Left lung (tissue), 14 donors: ENCODE results near the gene PDE4A. TPM values are rescaled to one million over a fixed set of nuclear protein-coding genes. Genes with fewer than 3 reads are reported as not detected.
"Not testable (repeated sequence)": the region's sequence is repeated elsewhere in the genome, so short reads cannot be mapped to it uniquely, and the experiment has no call there.

Experiments used
- ATAC-seq: fragments of 200-7000 bp; cut with Tn5 transposase; one replicate; pipeline ENCODE4 v1.9.1; 2020; ENCODE audit warnings: moderate library complexity
- DNase-seq, 4 donors: peaks; one replicate each; pipeline ENCODE4 v3.0.0-alpha.2; 2013 to 2020
- H3K27ac ChIP-seq, 2 donors: fragments of 200-600 bp; sonication (generic) in 1 of 2; one replicate each; pipeline versions ENCODE4 v1.5.0 to v1.8.0; 2020 to 2021
- H3K27me3 ChIP-seq, 2 donors: fragments of 200-600 bp; sonication (generic) in 1 of 2; one replicate each; pipeline versions ENCODE4 v1.5.0 to v1.8.0; 2020 to 2021
- H3K36me3 ChIP-seq, 2 donors: fragments of 200-600 bp; sonication (generic) in 1 of 2; one replicate each; pipeline versions ENCODE4 v1.5.0 to v1.8.0; 2020 to 2021
- H3K4me1 ChIP-seq, 2 donors: fragments of 200-600 bp; one replicate each; pipeline ENCODE4 v1.8.0; 2021
- H3K4me3 ChIP-seq, 2 donors: fragments of 200-600 bp; sonication (generic) in 1 of 2; one replicate each; pipeline versions ENCODE4 v1.5.0 to v1.8.0; 2020 to 2021; ENCODE audit warnings: mild to moderate bottlenecking in 1 of 2
- H3K9me3 ChIP-seq, 2 donors: fragments of 200-600 bp; sonication (generic) in 1 of 2; one replicate each; pipeline versions ENCODE4 v1.5.0 to v1.8.0; 2020 to 2021
- intact Hi-C, 2 donors: fragments of 100-400 bp; cut with DNase I; formaldehyde crosslinking; loops; one replicate each; pipeline versions ENCODE4 v1.11.2 to v1.14.2; 2022
- long read RNA-seq, 12 donors: library from polyadenylated mRNA in 2 of 12; unstranded in 2 of 12; transcript quantifications; one replicate each; pipeline ENCODE4 v2.0.0 and lab custom pipeline, GENCODE V29; 2019 to 2026
- polyA plus RNA-seq, 6 donors: library from polyadenylated mRNA; unstranded; fragments of 120-200 nt; gene quantifications; one replicate each; pipeline ENCODE4 v1.2.1, GENCODE V29; 2013; ENCODE audit not compliant: insufficient read length in 6 of 6
- total RNA-seq, 2 donors: library from RNA; stranded (reverse); fragmentation: NEBNext Ultra II Directional; extraction: Animal tissue kit (Norgen Biotek cat#: 25700); gene quantifications; one replicate each; pipeline ENCODE4 v1.2.1, GENCODE V29; 2021
- TF ChIP-seq, protein P1 (sequence below), 2 donors: fragments of 200-600 bp; sonication (generic) in 1 of 2; IDR thresholded peaks; one replicate each; pipeline versions ENCODE4 v1.5.0 to v1.8.0; 2021; ENCODE audit warnings: antibody characterized with exemption in 2 of 2
- donor health status: DM: no; HTN: yes; CAD: no.
- donor health status: DM: no; HTN: no; CAD: no.

PDE4A gene
- total RNA-seq (10 to 100 TPM; 21.4 to 21.6 TPM), polyA plus RNA-seq (10 to 100 TPM in 1 of 6 donors, 1 to 10 TPM in 5; 4.3 to 10.1 (median 8.0) TPM)
- long read RNA-seq, donor 1, partial matches to known transcripts, result 0 of 2 reads
- long read RNA-seq, donor 1, other reads (novel, unspliced or antisense), result 0 of 2 reads
- long read RNA-seq, donor 2, partial matches to known transcripts, result 70 of 114 reads
- long read RNA-seq, donor 2, other reads (novel, unspliced or antisense), result 43 of 114 reads
- long read RNA-seq, donor 3, result 0 reads
- long read RNA-seq, donor 4, partial matches to known transcripts, result 1 of 2 reads
- long read RNA-seq, donor 4, other reads (novel, unspliced or antisense), result 1 of 2 reads
- long read RNA-seq, donor 5, partial matches to known transcripts, result 5 of 5 reads
- long read RNA-seq, donor 5, other reads (novel, unspliced or antisense), result 0 of 5 reads
- long read RNA-seq, donor 6, result 0 reads
- long read RNA-seq, donor 7, partial matches to known transcripts, result 0 of 1 reads
- long read RNA-seq, donor 7, other reads (novel, unspliced or antisense), result 0 of 1 reads
- long read RNA-seq, donor 8, partial matches to known transcripts, result 0 of 1 reads
- long read RNA-seq, donor 8, other reads (novel, unspliced or antisense), result 0 of 1 reads
- long read RNA-seq, donor 9, result 0 reads
- long read RNA-seq, donor 10, result 0 reads
- long read RNA-seq, donor 11, result 0 reads
- long read RNA-seq, donor 12, partial matches to known transcripts, result 0 of 1 reads
- long read RNA-seq, donor 12, other reads (novel, unspliced or antisense), result 0 of 1 reads

DNA sequence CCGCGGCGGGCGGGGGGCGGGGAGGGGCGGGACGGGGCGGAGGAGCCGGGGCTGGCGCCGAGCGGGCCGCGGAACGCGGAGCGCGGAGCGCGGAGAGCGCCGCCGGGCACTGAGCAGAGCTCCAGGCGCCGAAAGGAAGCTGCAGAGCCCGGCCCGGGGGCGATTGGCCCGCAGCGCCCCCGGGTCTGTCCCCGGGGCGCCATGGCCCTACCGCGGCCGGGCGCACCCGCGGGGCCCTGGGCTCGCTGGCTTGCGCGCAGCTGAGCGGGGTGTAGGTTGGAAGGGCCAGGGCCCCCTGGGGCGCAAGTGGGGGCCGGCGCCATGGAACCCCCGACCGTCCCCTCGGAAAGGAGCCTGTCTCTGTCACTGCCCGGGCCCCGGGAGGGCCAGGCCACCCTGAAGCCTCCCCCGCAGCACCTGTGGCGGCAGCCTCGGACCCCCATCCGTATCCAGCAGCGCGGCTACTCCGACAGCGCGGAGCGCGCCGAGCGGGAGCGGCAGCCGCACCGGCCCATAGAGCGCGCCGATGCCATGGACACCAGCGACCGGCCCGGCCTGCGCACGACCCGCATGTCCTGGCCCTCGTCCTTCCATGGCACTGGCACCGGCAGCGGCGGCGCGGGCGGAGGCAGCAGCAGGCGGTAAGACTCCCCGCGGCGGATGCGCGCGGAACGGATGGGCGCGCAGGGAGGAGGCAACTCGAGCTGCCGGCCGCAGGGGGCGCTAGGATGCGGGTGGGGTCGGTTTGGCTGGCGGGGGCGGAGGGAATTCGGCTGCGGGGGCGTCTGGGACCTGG lies at the start of gene PDE4A:
PDE4A (plus strand) TSS at position 95 of the 796 bp plus-strand sequence; CDS start at position 322, 227 bp downstream.
- DNase-seq (peak in 1 of 4 donors; percentile 83), ATAC-seq (no peak)
- intact Hi-C loops, result no loop called here
- Histone ChIP-seq H3K4me3 (peak within 1 kb of the TSS in 1 of 2 donors; percentile 16), H3K27ac (no peak within 1 kb of the TSS), H3K36me3 (no peaks in the 10 kb centered on the region), H3K4me1 (peaks cover 20 to 94% of the 10 kb centered on the region in 2 donors), H3K9me3 (no peaks in the 10 kb centered on the region), H3K27me3 (peaks cover 57 to 100% of the 10 kb centered on the region in 2 donors)
- TF ChIP-seq, protein P1, sequence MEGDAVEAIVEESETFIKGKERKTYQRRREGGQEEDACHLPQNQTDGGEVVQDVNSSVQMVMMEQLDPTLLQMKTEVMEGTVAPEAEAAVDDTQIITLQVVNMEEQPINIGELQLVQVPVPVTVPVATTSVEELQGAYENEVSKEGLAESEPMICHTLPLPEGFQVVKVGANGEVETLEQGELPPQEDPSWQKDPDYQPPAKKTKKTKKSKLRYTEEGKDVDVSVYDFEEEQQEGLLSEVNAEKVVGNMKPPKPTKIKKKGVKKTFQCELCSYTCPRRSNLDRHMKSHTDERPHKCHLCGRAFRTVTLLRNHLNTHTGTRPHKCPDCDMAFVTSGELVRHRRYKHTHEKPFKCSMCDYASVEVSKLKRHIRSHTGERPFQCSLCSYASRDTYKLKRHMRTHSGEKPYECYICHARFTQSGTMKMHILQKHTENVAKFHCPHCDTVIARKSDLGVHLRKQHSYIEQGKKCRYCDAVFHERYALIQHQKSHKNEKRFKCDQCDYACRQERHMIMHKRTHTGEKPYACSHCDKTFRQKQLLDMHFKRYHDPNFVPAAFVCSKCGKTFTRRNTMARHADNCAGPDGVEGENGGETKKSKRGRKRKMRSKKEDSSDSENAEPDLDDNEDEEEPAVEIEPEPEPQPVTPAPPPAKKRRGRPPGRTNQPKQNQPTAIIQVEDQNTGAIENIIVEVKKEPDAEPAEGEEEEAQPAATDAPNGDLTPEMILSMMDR (IDR thresholded peaks at IDR 0.05), result peak in 1 of 2 donors; percentile 16

DNA sequence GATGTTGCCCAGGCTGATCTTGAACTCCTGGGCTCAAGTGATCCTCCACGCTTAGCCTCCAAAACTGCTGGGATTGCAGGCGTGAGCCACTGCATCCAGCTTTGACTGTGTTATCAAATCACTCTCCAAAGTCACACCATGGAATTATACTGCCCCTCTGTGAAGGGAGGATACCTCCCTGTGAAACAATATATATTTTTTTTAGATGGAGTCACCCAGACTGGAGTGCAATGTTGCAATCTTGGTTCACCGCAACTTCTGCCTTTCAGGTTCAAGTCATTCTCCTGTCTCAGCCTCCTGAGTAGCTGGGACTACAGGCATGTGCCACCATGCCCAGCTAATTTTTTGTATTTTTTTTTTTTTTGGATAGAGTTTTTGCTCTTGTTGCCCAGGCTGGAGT lies 47.6 kb upstream of the PDE4A start:
- Histone ChIP-seq H3K27me3 (no peaks in the 10 kb centered on the region), H3K4me3 (no peak overlapping the region), H3K27ac (peak overlapping the region in 1 of 2 donors; percentile 82), H3K9me3 (no peaks in the 10 kb centered on the region), H3K4me1 (peaks cover 0 to 30% of the 10 kb centered on the region in 2 donors), H3K36me3 (peaks cover 0 to 77% of the 10 kb centered on the region in 2 donors)
- ATAC-seq (peak; percentile 37), DNase-seq (no peak)
- intact Hi-C loops, result no loop called here
- TF ChIP-seq, protein P1 (IDR thresholded peaks at IDR 0.05), result no peak

DNA sequence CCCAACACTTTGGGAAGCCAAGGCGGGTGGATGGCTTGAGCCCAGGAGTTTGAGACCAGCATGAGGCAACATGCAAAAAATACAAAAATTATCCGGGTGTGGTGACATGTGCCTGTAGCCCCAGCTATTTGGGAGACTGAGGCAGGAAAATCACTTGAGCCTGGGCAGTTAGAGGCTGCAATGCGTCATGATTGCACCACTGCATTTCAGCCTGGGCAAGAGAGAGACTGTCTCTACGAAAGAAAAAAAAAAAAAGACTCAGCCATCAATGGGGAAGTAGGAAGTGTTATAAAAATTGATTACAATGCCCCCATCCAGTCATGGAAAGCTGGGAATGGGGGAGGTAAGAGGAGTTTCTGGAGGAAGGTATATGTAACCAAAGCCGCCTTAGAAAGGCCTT lies 45.4 kb upstream of the PDE4A start:
- peaks cover 0 to 49% of the 10 kb centered on the region in 2 donors for H3K4me1 ChIP-seq
- TF ChIP-seq, protein P1 (IDR thresholded peaks at IDR 0.05), result no peak
- H3K27me3 ChIP-seq, result no peaks in the 10 kb centered on the region
- peaks cover 0 to 64% of the 10 kb centered on the region in 2 donors for H3K36me3 ChIP-seq
- no peak overlapping the region for H3K27ac ChIP-seq
- ATAC-seq (no peak), DNase-seq (no peak)
- no peak overlapping the region for H3K4me3 ChIP-seq
- intact Hi-C loops, result no loop called here
- H3K9me3 ChIP-seq, result no peaks in the 10 kb centered on the region

DNA sequence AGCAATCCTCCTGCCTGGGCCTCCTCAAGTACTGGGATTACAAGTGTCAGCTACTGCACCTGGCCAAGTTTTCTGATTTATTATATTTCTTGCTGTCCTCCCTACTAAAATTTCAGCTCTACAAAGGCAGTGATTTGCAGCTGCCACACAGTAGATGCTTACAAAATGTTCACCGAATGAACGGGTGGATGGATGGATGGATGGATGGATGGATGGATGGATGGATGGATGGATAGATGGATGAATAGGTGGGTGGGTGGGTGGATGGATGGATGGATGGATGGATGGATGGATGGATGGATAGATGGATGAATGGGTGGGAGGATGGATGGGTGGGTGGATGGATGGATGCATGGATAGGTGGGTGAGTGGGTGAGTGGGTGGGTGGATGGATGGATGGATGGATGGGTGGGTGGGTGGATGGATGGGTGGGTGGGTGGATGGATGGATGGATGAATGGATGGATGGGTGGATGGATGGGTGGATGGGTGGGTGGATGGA lies 43.1 kb upstream of the PDE4A start:
- H3K27ac ChIP-seq, H3K9me3 ChIP-seq, DNase-seq, ATAC-seq, intact Hi-C loops, H3K27me3 ChIP-seq, H3K4me3 ChIP-seq: not testable (repeated sequence)
- Histone ChIP-seq H3K4me1 (peaks cover 0 to 62% of the 10 kb centered on the region in 2 donors), H3K36me3 (peaks cover 0 to 45% of the 10 kb centered on the region in 2 donors)

DNA sequence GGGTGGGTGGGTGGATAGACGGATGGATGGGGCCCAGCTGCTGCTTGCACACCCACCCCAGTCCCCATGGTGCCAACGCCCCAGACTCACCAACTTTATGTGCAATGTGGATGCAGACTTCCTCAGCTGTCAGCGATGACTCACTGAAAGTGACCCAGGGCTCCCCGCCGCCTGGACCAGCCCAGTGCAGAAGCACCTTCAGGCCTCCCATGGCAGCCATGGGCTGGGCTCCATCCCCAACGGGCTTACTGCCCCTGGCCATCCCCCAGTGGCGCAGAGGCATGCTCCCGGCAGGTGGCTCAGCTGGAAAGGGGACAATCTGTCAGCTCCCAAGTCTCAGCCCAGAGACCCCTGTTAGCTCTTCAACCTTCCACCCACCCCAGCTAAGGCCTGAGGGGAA lies 42.2 kb upstream of the PDE4A start:
- H3K27ac ChIP-seq, result no peak overlapping the region
- ATAC-seq, result no peak
- no peaks in the 10 kb centered on the region for H3K9me3 ChIP-seq
- no peak overlapping the region for H3K4me3 ChIP-seq
- H3K4me1 ChIP-seq, result peaks cover 0 to 63% of the 10 kb centered on the region in 2 donors
- intact Hi-C loops, result no loop called here
- peaks cover 0 to 39% of the 10 kb centered on the region in 2 donors for H3K36me3 ChIP-seq
- DNase-seq, result no peak
- TF ChIP-seq, protein P1 (IDR thresholded peaks at IDR 0.05), result no peak
- no peaks in the 10 kb centered on the region for H3K27me3 ChIP-seq
